A172 (cell line): Measurements from ENCODE around the gene TRAPPC10. TPM values are rescaled to one million over a fixed set of nuclear protein-coding genes. Genes with fewer than 3 reads are reported as not detected.

ENCODE experiments used
- DNase-seq: peaks from one replicate; pipeline ENCODE4 v3.0.0-alpha.2; 2015; ENCODE audit warnings: low spot score
- total RNA-seq: library from RNA; depleted of rRNA; stranded (reverse); fragments of >200 nt; shearing (Covaris generic); gene quantifications from 2 replicates; pipeline ENCODE4 v1.2.3, GENCODE V29; 2014

The TRAPPC10 gene
- total RNA-seq, 1 experiment from 2014 or later = 34.7 TPM

GRCh38 chr21:43983390-43983789, 28.7 kb upstream of the TRAPPC10 start:
- DNase-seq = no peak

- no peak for DNase-seq
Measured at GRCh38 chr21:43983860-43984420, 28.2 kb upstream of the TRAPPC10 start.

- no peak for DNase-seq
Measured at GRCh38 chr21:43984905-43985689, 27.0 kb upstream of the TRAPPC10 start.

- DNase-seq = no peak
Measured at GRCh38 chr21:43985690-43986251, 26.3 kb upstream of the TRAPPC10 start.

GRCh38 chr21:43986544-43987451, 25.3 kb upstream of the TRAPPC10 start:
- DNase-seq = no peak

- DNase-seq = no peak
Measured at GRCh38 chr21:43987509-43987908, 24.6 kb upstream of the TRAPPC10 start.

- no peak for DNase-seq
Measured at GRCh38 chr21:43988016-43988415, 24.1 kb upstream of the TRAPPC10 start.

- DNase-seq = no peak
Measured at GRCh38 chr21:43988506-43989230, 23.4 kb upstream of the TRAPPC10 start.

GRCh38 chr21:43989401-43989800, 22.7 kb upstream of the TRAPPC10 start:
- no peak for DNase-seq

- DNase-seq = no peak
Measured at GRCh38 chr21:43991447-43991991, 20.6 kb upstream of the TRAPPC10 start.

- no peak for DNase-seq
Measured at GRCh38 chr21:43992121-43992520, 20.0 kb upstream of the TRAPPC10 start.

- DNase-seq = no peak
Measured at GRCh38 chr21:43993420-43993934, 18.6 kb upstream of the TRAPPC10 start.

- no peak for DNase-seq
Measured at GRCh38 chr21:43994085-43994484, 18.0 kb upstream of the TRAPPC10 start.

GRCh38 chr21:43994646-43995045, 17.5 kb upstream of the TRAPPC10 start:
- no peak for DNase-seq

GRCh38 chr21:43995521-43996105, 16.5 kb upstream of the TRAPPC10 start:
- no peak for DNase-seq

- DNase-seq = no peak
Measured at GRCh38 chr21:43997766-43998742, 14.1 kb upstream of the TRAPPC10 start.

- no peak for DNase-seq
Measured at GRCh38 chr21:44000360-44000759, 11.7 kb upstream of the TRAPPC10 start.

GRCh38 chr21:44002511-44002910, 9.6 kb upstream of the TRAPPC10 start:
- DNase-seq = no peak

- no peak for DNase-seq
Measured at GRCh38 chr21:44003307-44003966, 8.7 kb upstream of the TRAPPC10 start.
